HG03196 (cell line): Measurements from ENCODE around the gene MEGF10.
"Not testable (repeated sequence)": the region's sequence is repeated elsewhere in the genome, so short reads cannot be mapped to it uniquely, and the experiment has no call there.

ENCODE experiments used
- ATAC-seq: cut with Tn5 transposase; IDR thresholded peaks from one replicate; pipeline ENCODE4 v1.9.1; 2021; ENCODE audit not compliant: unreplicated experiment

Gene MEGF10

GRCh38 chr5:127297348-127298035, 6.9 kb downstream of the MEGF10 start:
- no peak for ATAC-seq

DNA sequence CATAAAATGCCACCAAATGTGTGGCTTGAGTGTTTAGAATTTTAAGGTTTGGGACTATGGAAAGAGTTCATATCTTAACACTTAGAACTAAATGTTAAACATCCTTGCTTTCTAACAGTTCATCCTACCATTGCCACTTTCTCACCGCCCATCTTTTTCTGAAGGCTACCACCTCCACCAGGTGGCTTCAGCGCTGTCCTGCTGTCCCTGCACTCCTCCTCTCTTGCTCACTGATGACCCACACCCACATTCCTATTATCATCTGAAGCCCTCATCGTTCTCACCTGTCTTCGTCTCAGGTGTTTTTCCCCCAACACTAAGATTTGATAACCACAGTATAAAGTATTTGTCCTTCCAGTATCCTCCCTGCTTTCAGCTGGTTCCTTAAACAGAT, 7.4 kb downstream of the MEGF10 start:
- ATAC-seq: no peak

GRCh38 chr5:127298656-127299055, 8.1 kb downstream of the MEGF10 start:
- ATAC-seq: no peak

DNA sequence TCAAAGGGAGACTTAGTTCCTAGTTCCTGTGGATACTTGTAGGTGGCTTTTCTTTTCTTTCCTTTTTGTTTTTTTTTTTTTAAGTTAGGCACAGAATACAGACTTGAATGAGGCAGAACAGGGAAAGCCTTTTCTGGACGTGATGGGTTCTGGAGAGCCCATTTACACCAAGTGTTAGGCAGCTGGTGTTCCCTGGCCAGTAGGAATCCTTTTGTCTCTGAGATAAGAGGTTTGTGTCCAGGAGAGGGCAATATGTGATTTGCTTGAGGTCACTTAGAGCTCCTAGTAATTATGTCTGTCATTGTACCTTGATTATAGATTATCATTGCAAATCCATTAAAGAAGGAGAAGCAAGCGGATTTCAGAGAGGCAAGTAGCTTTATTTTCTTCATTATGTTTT, 9.1 kb downstream of the MEGF10 start:
- no peak for ATAC-seq

GRCh38 chr5:127302509-127302908, 11.9 kb downstream of the MEGF10 start:
- no peak for ATAC-seq

DNA sequence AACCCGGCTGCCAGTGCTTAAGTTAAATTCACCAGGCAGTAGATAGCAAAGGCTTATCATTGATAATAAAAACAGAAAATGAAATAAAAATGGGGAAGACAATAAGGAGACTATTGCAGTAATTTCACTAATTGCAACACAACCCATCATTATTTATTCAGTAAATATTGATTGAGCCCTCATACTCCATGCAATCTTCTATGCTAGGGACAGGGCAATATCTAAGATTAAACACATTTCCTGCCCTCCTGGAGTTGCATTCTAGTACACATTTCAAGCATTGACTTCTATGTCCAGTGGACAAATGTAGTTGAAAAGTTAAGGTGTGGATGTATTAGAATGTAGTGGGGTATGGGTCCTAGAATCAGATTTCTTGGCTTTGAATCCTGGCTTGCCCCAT, 12.8 kb downstream of the MEGF10 start:
- ATAC-seq: no peak

DNA sequence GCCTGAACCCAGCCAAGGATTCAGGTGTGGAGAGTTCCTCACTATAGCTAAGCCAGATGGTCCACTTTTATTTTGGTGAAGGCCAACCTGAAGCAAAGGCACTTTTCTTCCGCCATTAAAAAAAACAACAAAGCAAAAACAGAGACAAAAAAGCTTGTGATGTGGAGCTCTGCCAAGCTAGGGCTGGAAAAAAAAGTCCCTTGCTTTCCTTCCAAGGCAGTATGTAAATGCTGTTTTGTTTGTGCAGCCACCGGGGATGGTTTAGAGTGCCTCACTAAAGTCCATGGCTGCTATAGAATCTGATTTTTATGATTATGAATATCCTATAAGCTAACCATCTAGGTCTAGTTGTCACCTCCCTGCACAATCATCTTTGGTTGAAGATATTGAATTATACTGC, 14.9 kb downstream of the MEGF10 start:
- ATAC-seq: no peak

DNA sequence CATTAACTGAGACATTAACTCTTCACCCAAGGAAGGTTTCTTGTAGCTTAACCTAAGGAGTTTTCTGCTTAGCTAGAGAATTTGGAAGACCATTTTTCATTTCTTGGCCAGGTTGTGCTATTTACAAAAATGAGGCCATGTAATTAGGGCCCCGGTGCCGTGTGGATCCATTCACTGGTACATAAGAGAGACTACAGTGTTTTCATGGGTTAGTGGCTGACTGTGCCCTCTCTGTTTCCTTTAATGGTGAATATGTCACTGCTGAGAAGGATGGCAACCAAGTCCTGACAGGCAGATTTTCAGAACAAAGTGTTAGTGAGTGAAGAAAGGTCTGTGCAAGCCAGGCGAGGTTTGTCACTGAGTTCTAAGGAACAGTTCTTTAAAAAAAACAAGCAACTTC, 15.4 kb downstream of the MEGF10 start:
- ATAC-seq: no peak

DNA sequence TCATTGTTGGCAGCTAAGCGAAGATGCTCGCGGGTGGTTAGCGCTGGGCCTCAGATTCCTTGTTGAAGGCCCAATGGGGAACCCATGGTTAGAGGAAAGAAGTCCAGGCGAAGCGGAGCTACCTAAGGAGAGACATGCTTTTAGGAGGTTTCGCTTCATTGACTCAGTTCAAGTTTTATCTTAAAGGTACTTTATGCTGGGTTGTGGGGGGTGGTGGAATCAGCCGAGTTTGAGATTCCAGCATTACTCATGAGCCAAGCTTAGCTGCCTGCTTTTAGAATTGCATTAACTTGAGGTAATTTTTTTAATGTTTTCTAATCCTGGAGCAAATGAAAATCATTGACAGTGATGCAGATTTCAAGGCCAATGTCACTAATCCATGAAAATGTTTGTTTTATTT, 16.1 kb downstream of the MEGF10 start:
- ATAC-seq: no peak

GRCh38 chr5:127307868-127308267, 17.3 kb downstream of the MEGF10 start:
- no peak for ATAC-seq

- ATAC-seq: not testable (repeated sequence)
Measured at GRCh38 chr5:127308325-127308724, 17.7 kb downstream of the MEGF10 start.

DNA sequence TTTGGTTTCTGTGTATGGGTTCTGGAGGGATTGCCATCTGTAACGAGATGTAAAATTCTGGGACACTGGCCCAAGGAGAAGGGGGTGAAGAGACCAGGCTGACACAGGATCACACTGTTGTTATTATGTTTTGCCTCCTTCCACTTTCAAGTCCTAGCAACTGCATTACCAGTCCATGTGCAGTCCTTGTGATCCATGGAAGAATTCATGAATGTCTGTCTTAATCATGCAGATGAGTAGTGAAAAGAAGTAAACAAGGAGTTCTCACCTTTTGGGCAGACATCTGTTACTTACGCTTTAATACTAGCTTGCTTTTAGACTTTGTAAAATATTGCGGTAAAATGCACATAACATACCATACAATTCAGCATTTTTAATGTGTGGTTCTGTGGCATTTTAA, 18.3 kb downstream of the MEGF10 start:
- no peak for ATAC-seq

GRCh38 chr5:127311349-127311748, 20.8 kb downstream of the MEGF10 start:
- ATAC-seq: no peak

GRCh38 chr5:127311781-127312525, 21.4 kb downstream of the MEGF10 start:
- no peak for ATAC-seq

GRCh38 chr5:127313379-127313778, 22.8 kb downstream of the MEGF10 start:
- no peak for ATAC-seq

- peak; percentile 96 for ATAC-seq
Measured at GRCh38 chr5:127313847-127314473, 23.4 kb downstream of the MEGF10 start.

GRCh38 chr5:127316011-127316410, 25.4 kb downstream of the MEGF10 start:
- ATAC-seq: no peak

DNA sequence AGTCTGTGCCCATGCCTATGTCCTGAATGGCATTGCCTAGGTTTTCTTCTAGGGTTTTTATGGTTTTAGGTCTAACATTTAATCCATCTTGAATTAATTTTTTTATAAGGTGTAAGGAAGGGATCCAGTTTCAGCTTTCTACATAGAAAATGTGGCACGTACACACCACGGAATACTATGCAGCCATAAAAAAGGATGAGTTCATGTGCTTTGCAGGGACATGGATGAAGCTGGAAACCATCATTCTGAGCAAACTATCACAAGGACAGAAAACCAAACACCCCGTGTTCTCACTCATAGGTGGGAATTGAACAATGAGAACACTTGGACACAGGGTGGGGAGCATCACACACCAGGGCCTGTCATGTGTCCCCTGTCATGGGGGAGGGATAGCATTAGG, 26.8 kb downstream of the MEGF10 start:
- not testable (repeated sequence) for ATAC-seq

DNA sequence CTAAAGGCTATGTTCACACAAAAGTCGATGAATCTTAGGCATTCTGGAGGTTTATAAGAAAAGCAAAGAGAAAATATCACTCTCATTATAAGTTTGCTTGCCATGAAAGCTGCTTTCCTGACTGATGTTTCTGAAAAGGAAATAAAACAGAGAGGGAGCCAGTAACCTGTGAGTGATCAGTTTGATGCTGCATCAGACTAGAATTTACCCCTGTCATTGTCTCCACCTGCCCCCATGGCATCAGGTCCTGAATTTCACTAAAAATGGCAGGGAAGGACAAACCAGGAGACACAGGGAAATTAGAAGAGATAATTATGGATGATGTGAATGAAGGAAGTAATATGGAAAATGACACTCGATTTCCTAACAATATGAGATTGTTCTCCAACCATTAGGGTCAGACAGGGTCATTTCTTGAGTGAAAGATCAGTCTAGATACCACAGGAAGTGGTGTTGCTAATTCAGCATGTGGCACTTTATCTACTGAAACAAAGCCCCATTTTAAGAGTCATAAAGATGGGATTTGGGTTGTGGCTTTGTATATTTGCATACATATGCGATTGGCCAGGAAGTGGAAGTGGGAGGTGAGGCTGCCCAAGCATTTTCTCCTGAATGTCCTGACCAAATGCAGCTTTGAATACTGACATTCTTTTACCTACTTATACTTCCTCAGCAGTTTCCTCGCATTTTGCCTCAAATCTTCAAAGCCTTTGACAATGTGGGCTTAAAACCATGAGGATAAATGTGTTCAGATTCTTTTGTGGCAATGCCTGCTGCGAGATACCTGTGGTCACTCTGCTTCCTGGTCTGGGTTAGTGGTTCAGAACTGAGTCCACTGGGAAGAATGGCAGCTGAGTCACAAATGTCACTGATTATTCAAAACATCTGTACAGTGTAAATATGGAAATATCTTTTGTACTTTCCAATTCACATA, 29.7 kb downstream of the MEGF10 start:
- peak; percentile 99 for ATAC-seq

- ATAC-seq: no peak
Measured at GRCh38 chr5:127321465-127321864, 30.9 kb downstream of the MEGF10 start.

DNA sequence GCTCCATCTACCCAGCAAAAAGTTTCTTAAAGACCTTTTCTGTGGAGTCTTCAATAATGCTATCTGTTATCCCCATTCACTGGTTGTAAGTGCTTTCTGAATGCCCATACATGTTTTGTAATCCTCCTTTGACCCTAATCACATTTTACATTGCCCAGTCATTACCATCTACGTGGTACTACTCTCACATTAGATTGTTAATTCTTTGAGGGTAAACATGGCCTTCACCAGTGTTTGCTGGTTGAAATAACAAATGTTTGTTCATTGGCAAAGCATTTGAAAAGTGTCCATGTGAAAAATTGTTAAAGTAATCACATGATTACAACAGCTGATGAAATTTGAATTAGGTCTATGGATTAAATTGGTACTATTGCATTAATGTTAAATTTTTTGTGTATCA, 31.8 kb downstream of the MEGF10 start:
- no peak for ATAC-seq
